GM12878 (cell line): ENCODE data around the gene DPY19L3. TPM values are rescaled to one million over a fixed set of nuclear protein-coding genes. Genes with fewer than 3 reads are reported as not detected.

Experiments
- ATAC-seq: fragments of 200-7000 bp; cut with Tn5 transposase; 3 replicates; pipeline ENCODE4 v1.9.1; 2020; ENCODE audit warnings: mild to moderate bottlenecking, moderate library complexity
- BruUV-seq: library from RNA; stranded (reverse); fragments of 400-500 nt; replicated peaks from 2 replicates; lab custom pipeline; 2021; lab: Mats Ljungman, UMichigan
- CTCF ChIA-PET: fragments of 300-600 bp; sonication (Branson Sonifier 250); formaldehyde crosslinking; extraction: SDS; loops from one replicate; lab custom pipeline; 2021; ENCODE audit warnings: inconsistent platforms; lab: Yijun Ruan, JAX
- POLR2A ChIA-PET: fragments of 350-600 bp; formaldehyde crosslinking; extraction: SDS; loops from one replicate; lab custom pipeline; 2021; ENCODE audit warnings: inconsistent platforms; lab: Charles Lee
- RAD21 ChIA-PET: fragments of 300-600 bp; sonication (Branson Sonifier 250); formaldehyde crosslinking; loops from one replicate; lab custom pipeline; 2023; ENCODE audit warnings: antibody characterized with exemption; ENCODE audit not compliant: unreplicated experiment; lab: Charles Lee
- SMC1A ChIA-PET: fragments of 300-600 bp; sonication (Branson Sonifier 250); formaldehyde crosslinking; loops from one replicate; lab custom pipeline; 2023; ENCODE audit not compliant: unreplicated experiment, uncharacterized antibody; lab: Charles Lee
- DNase-seq: peaks from one replicate; pipeline ENCODE4 v3.0.0-alpha.2; 2011; ENCODE audit warnings: low read depth, low spot score
- FAIRE-seq: peaks from 3 replicates; lab custom pipeline; 2011; peaks lifted over from hg19 to GRCh38; lab: Jason Lieb, UNC
- H2AFZ ChIP-seq: 2 replicates; pipeline ENCODE4 v1.6.0; 2011; ENCODE audit warnings: low read depth, low read length, control low read depth; ENCODE audit not compliant: control insufficient read depth
- H3K27ac ChIP-seq: 2 replicates; pipeline ENCODE4 v1.5.1; 2011; ENCODE audit warnings: control low read depth; ENCODE audit not compliant: control insufficient read depth, insufficient read depth
- H3K27me3 ChIP-seq, 2 experiments: replicated peaks in 1 of 2; 2 replicates each; pipeline versions ENCODE4 v1.6.0 to v1.6.1; 2011; ENCODE audit warnings: low read length in 1 of 2; ENCODE audit not compliant: control insufficient read depth in 2 of 2, insufficient read depth in 2 of 2
- H3K36me3 ChIP-seq, 2 experiments: 2 replicates each; pipeline ENCODE4 v1.5.1; 2011; ENCODE audit warnings: low read length in 1 of 2; ENCODE audit not compliant: control insufficient read depth in 2 of 2, insufficient read depth in 2 of 2
- H3K4me1 ChIP-seq: 2 replicates; pipeline ENCODE4 v1.6.1; 2011; ENCODE audit warnings: mild to moderate bottlenecking, low read length, moderate library complexity, mixed read lengths; ENCODE audit not compliant: control insufficient read depth, insufficient read depth
- H3K4me2 ChIP-seq: 2 replicates; pipeline ENCODE4 v1.6.0; 2011; ENCODE audit warnings: control low read depth; ENCODE audit not compliant: control insufficient read depth, insufficient read depth
- H3K4me3 ChIP-seq: fragments of 200-600 bp; sonication (generic); 2 replicates; pipeline ENCODE4 v1.5.1; 2016
- H3K79me2 ChIP-seq: 2 replicates; pipeline ENCODE4 v1.6.0; 2011; ENCODE audit warnings: low read length; ENCODE audit not compliant: control insufficient read depth, insufficient read depth
- H3K9ac ChIP-seq: 2 replicates; pipeline ENCODE4 v1.8.0; 2011; ENCODE audit warnings: low read length, control low read depth, mixed read lengths; ENCODE audit not compliant: control insufficient read depth, insufficient read depth
- H3K9me3 ChIP-seq: replicated peaks from 3 replicates; pipeline ENCODE4 v1.5.1; 2011; ENCODE audit warnings: mild to moderate bottlenecking, low read length; ENCODE audit not compliant: control insufficient read depth, insufficient read depth
- H4K20me1 ChIP-seq: 2 replicates; pipeline ENCODE4 v1.6.0; 2011; ENCODE audit not compliant: control insufficient read depth, insufficient read depth
- ASH2L ChIP-seq: fragments of 300-600, 200-600 bp; sonication (generic); IDR thresholded peaks from 2 replicates; pipeline ENCODE4 v1.6.1; 2017; ENCODE audit warnings: low read depth, mild to moderate bottlenecking, borderline replicate concordance
- BRCA1 ChIP-seq: IDR thresholded peaks from 2 replicates; pipeline ENCODE4 v1.6.1; 2011; ENCODE audit warnings: low read depth, low read length, improper control_type of control experiment
- EED ChIP-seq: sonication (generic); IDR thresholded peaks from 2 replicates; pipeline ENCODE4 v1.6.1; 2016; ENCODE audit warnings: antibody characterized with exemption, low read depth
- ETV6 ChIP-seq, 2 experiments: fragments of 450-650 bp in 1 of 2; IDR thresholded peaks in 1 of 2; conservative IDR thresholded peaks in 1 of 2; 2 replicates each; pipeline ENCODE4 v1.6.1; 2014; ENCODE audit warnings: antibody characterized with exemption in 1 of 2, borderline replicate concordance in 1 of 2, low read depth in 1 of 2, mild to moderate bottlenecking in 1 of 2, moderate library complexity in 1 of 2
- IKZF2 ChIP-seq, 2 experiments: fragments of 450-650 bp; IDR thresholded peaks; 2 replicates each; pipeline ENCODE4 v1.6.1; 2017; ENCODE audit warnings: mild to moderate bottlenecking in 2 of 2, moderate library complexity in 2 of 2
- JUND ChIP-seq: IDR thresholded peaks from 2 replicates; pipeline ENCODE4 v1.6.1; 2012; ENCODE audit warnings: low read depth, mild to moderate bottlenecking, low read length, improper control_type of control experiment, moderate library complexity
- MEF2A ChIP-seq: IDR thresholded peaks from 2 replicates; pipeline ENCODE4 v1.6.1; 2011; ENCODE audit warnings: low read depth, mild to moderate bottlenecking, low read length, moderate library complexity; ENCODE audit not compliant: insufficient read depth
- MEF2B ChIP-seq: fragments of 450-650 bp; IDR thresholded peaks from 2 replicates; pipeline ENCODE4 v1.6.1; 2018; ENCODE audit warnings: mild to moderate bottlenecking, moderate library complexity; ENCODE audit not compliant: partially characterized antibody, poor library complexity, severe bottlenecking
- MTA2 ChIP-seq: fragments of 450-650 bp; IDR thresholded peaks from 2 replicates; pipeline ENCODE4 v1.6.1; 2016; ENCODE audit warnings: low read depth, mild to moderate bottlenecking, moderate library complexity
- RUNX3 ChIP-seq: IDR thresholded peaks from 2 replicates; pipeline ENCODE4 v1.6.1; 2012; ENCODE audit warnings: low read length, inconsistent platforms
- SKIL ChIP-seq: fragments of 450-650 bp; IDR thresholded peaks from 2 replicates; pipeline ENCODE4 v1.6.1; 2017; ENCODE audit warnings: mild to moderate bottlenecking, low read depth, inconsistent platforms; ENCODE audit not compliant: poor library complexity, severe bottlenecking
- TARDBP ChIP-seq: IDR thresholded peaks from 2 replicates; pipeline ENCODE4 v1.6.1; 2016; ENCODE audit warnings: borderline replicate concordance
- WGBS: methylation state at CpG from one replicate; pipeline ENCODE4 v1.1.6; 2016; ENCODE audit warnings: low lambda C conversion rate; ENCODE audit not compliant: insufficient replicate concordance, insufficient coverage; ENCODE audit errors: missing lambda C conversion rate; 5-methylcytosine and 5-hydroxymethylcytosine counted together
- in situ Hi-C: fragments of 300-500 bp; cut with MboI; formaldehyde crosslinking; loops from 9 replicates; pipeline ENCODE4 v1.14.3; 2018; ENCODE audit warnings: mixed read lengths
- intact Hi-C: fragments of 100-400 bp; cut with micrococcal nuclease; formaldehyde crosslinking; loops from one replicate; pipeline ENCODE4 v1.14.2; 2022; ENCODE audit not compliant: unreplicated experiment
- polyA plus RNA-seq, 11 experiments: library from polyadenylated mRNA; depleted of rRNA in 4 of 11; unstranded in 6 of 11; stranded (reverse) in 5 of 11; fragments of >200 nt; fragmentation: Nextera tagmentation in 4 of 11; fragmentation: Illumina TruSeq in 1 of 11; extraction: Ambion mirVana in 4 of 11; extraction: Trizol in 1 of 11; gene quantifications; 1 replicate in 1 of 11; 2 replicates in 10 of 11; pipeline versions ENCODE4 v1.2.1 to v1.2.3, GENCODE V29; 2011 to 2016; ENCODE audit warnings: inconsistent platforms in 2 of 11, missing spikeins in 2 of 11, low read depth in 1 of 11
- total RNA-seq, 4 experiments: library from RNA; depleted of rRNA in 3 of 4; stranded (reverse); fragments of >200 nt in 3 of 4; fragmentation: Illumina TruSeq in 1 of 4; extraction: Trizol in 1 of 4; gene quantifications; 2 replicates each; pipeline versions ENCODE4 v1.2.1 to v1.2.3, GENCODE V29; 2013 to 2021
- TF ChIP-seq, protein P1 (sequence below): IDR thresholded peaks from 2 replicates; pipeline ENCODE4 v1.6.1; 2012; ENCODE audit warnings: mild to moderate bottlenecking, low read depth, low read length
- TF ChIP-seq, protein P2 (sequence below): IDR thresholded peaks from 2 replicates; pipeline ENCODE4 v1.6.1; 2012; ENCODE audit warnings: low read depth, low read length, improper control_type of control experiment
- TF ChIP-seq, protein P3 (sequence below): fragments of 450-650 bp; IDR thresholded peaks from 2 replicates; pipeline ENCODE4 v1.6.1; 2016; ENCODE audit warnings: mild to moderate bottlenecking

The DPY19L3 gene
- total and polyA plus RNA-seq, 10 of the 15 experiments (the other 5 are each of a cell fraction or from before 2014, with no cell fraction given): 2.5 to 30.2 (median 13.7) TPM

GRCh38 chr19:32458500-32459123 is 53.0 kb downstream of the DPY19L3 start:
- peaks cover 22% of the 10 kb centered on the region for H3K4me1 ChIP-seq
- DNase-seq (peak; percentile 42), FAIRE-seq (peak; percentile 84), ATAC-seq (peak; percentile 96)
- intact Hi-C loops (no loop called here), in situ Hi-C loops (no loop called here)
- WGBS: 11% methylated on average over 4 of the region's 4 CpGs
- ChIA-PET SMC1A (interaction anchor here (0.9 kb wide), 1 partner anchor 53 kb away, joined by 3 read pairs; the partner anchor contains the start of gene DPY19L3), CTCF (no interaction called here), RAD21 (interaction anchor here (1.0 kb wide), 1 partner anchor 53 kb away, joined by 3 read pairs; the partner anchor contains the start of gene DPY19L3), POLR2A (interaction anchor here (0.6 to 0.8 kb wide), 2 partner anchors 101 to 111 kb away, joined by 3 read pairs; no protein-coding TSS in a partner anchor)
- H3K27me3 ChIP-seq: no peaks in the 10 kb centered on the region
- H3K79me2 ChIP-seq: no peaks in the 10 kb centered on the region
- no peaks in the 10 kb centered on the region for H3K9me3 ChIP-seq
- H4K20me1 ChIP-seq: no peaks in the 10 kb centered on the region
- BruUV-seq: no TSS peak
- peak overlapping the region; percentile 85 for H2AFZ ChIP-seq
- H3K27ac ChIP-seq: peak overlapping the region; percentile 88
- H3K4me3 ChIP-seq: peak overlapping the region; percentile 27; the same call in 1 of the 2 replicates
- no peaks in the 10 kb centered on the region for H3K36me3 ChIP-seq
- H3K4me2 ChIP-seq: peak overlapping the region; percentile 98
- H3K9ac ChIP-seq: peak overlapping the region; percentile 8; the same call in 1 of the 2 replicates
- TF ChIP-seq, protein P1, sequence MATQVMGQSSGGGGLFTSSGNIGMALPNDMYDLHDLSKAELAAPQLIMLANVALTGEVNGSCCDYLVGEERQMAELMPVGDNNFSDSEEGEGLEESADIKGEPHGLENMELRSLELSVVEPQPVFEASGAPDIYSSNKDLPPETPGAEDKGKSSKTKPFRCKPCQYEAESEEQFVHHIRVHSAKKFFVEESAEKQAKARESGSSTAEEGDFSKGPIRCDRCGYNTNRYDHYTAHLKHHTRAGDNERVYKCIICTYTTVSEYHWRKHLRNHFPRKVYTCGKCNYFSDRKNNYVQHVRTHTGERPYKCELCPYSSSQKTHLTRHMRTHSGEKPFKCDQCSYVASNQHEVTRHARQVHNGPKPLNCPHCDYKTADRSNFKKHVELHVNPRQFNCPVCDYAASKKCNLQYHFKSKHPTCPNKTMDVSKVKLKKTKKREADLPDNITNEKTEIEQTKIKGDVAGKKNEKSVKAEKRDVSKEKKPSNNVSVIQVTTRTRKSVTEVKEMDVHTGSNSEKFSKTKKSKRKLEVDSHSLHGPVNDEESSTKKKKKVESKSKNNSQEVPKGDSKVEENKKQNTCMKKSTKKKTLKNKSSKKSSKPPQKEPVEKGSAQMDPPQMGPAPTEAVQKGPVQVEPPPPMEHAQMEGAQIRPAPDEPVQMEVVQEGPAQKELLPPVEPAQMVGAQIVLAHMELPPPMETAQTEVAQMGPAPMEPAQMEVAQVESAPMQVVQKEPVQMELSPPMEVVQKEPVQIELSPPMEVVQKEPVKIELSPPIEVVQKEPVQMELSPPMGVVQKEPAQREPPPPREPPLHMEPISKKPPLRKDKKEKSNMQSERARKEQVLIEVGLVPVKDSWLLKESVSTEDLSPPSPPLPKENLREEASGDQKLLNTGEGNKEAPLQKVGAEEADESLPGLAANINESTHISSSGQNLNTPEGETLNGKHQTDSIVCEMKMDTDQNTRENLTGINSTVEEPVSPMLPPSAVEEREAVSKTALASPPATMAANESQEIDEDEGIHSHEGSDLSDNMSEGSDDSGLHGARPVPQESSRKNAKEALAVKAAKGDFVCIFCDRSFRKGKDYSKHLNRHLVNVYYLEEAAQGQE: no peak
- TF ChIP-seq SKIL (peak; percentile 15), BRCA1 (no peak), MTA2 (peak; percentile 31; the same call in 1 of the 2 replicates), MEF2B (peak; percentile 92), ASH2L (0 out of 2 replicates have a peak, but pooled peaks have one; percentile 44), MEF2A (peak; percentile 81), EED (no peak), JUND (peak; percentile 38; the same call in 1 of the 2 replicates), RUNX3 (peak; percentile 37; the same call in 1 of the 2 replicates), TARDBP (no peak), IKZF2 (IDR thresholded peaks at IDR 0.05) (peak in 1 of 2 experiments; percentile 16; a peak in 1 of 4 replicates), ETV6 (conservative IDR thresholded peaks at IDR 0.05 in 1 of 2, IDR thresholded peaks at IDR 0.05 in 1 of 2; ENCODE audit: borderline replicate concordance in 1 of 2, low read depth in 1 of 2) (no peak)
- TF ChIP-seq, protein P2, sequence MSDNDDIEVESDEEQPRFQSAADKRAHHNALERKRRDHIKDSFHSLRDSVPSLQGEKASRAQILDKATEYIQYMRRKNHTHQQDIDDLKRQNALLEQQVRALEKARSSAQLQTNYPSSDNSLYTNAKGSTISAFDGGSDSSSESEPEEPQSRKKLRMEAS: no peak
- TF ChIP-seq, protein P3, sequence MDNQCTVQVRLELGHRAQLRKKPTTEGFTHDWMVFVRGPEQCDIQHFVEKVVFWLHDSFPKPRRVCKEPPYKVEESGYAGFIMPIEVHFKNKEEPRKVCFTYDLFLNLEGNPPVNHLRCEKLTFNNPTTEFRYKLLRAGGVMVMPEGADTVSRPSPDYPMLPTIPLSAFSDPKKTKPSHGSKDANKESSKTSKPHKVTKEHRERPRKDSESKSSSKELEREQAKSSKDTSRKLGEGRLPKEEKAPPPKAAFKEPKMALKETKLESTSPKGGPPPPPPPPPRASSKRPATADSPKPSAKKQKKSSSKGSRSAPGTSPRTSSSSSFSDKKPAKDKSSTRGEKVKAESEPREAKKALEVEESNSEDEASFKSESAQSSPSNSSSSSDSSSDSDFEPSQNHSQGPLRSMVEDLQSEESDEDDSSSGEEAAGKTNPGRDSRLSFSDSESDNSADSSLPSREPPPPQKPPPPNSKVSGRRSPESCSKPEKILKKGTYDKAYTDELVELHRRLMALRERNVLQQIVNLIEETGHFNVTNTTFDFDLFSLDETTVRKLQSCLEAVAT: peak; percentile 47; the same call in 1 of the 2 replicates
